HG03354 (cell line): ENCODE measurements around the gene ANKRD11.
"Not testable (repeated sequence)": the region's sequence is repeated elsewhere in the genome, so short reads cannot be mapped to it uniquely, and the experiment has no call there.

Source experiments
- ATAC-seq: cut with Tn5 transposase; IDR thresholded peaks from one replicate; pipeline ENCODE4 v1.9.1; 2021; ENCODE audit warnings: mild to moderate bottlenecking; ENCODE audit not compliant: unreplicated experiment, poor library complexity, severe bottlenecking

The ANKRD11 gene

DNA sequence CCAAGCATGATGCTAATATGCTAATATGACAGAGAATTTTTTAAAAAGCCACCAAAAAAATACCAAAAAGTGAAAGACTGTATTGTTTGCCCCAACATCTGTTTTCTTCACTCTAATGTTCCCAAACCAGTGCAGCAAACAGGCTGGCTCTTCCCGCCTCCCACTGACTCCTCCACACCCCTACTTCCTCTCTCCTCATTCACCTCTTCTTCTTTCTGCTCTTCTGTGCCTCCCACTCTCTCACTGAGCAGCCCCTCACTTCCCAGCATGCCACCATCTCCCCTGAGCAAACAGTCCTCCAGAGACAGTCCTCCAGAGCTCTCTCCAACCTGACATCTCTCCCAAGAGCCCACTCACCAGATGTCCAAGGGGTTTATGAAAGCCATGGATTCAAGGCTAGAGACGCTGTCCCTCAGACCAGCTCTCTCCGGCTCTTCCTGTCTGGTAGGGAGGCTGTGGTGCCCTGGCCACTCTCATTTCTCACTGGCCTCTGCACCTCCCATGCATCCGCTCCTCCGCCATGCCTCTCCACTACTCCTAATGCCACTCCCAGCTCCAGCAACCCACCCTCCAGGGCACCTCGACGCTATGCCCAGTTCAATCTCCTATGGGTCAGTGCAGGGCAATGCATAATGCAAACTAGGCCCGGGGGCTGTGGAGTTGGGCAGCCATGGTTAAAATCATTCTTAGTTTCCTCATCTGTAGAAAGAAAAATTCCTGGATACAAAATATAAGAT, 52.9 kb downstream of the ANKRD11 start:
- no peak for ATAC-seq

DNA sequence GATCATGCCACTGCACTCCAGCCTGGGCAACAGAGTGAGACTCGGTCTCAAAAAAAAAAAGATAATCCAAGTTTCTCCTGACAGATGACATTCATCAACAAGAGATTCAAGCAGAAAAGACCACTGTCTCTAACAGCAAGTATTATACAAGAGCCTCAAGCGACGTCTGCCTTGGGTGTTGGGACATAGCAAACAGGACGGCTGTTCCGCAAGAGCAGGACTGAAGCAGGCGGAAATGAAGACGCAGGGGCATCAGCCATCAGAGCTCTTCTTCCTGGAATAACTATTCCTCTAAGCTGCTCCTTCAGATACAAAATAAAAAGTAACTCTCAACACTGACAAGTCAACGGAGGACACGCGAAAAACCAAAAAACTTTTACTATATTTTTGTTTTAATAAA, 54.0 kb downstream of the ANKRD11 start:
- ATAC-seq = no peak

DNA sequence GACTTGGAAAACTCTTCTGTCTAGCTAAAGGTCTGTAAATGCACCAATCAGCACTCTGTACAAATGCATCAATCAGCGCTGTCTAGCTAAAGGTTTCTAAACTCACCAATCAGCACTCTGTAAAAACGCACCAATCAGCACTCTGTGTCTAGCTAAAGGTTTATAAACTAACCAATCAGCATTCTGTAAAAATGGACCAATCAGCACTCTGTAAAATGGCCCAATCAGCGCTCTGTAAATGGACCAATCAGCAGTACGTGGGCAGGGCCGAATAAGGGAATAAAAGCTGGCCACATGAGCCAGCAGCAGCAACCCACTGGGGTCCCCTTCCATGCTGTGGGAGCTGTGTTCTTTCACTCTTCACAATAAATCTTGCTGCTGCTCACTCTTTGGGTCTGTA, 55.3 kb downstream of the ANKRD11 start:
- ATAC-seq = not testable (repeated sequence)

DNA sequence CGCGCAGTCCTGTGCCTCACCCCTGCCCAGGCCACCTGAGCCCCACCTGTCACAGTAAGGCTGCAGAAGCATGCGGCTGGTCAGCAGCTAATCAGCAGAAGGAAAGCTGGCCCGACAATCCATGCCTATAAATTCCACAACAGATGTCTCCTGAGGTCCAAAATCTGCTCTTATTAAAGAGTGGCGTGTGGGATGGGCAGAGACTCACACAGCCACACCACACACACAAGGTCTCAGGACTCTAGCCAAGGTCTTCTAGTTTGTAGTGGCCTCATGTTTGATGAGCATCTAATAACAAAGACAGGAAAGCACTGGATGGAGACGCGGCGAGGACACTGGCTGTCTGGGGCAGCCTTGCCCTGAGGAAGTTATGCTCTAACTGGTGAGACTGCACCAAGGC, 55.9 kb downstream of the ANKRD11 start:
- no peak for ATAC-seq

DNA sequence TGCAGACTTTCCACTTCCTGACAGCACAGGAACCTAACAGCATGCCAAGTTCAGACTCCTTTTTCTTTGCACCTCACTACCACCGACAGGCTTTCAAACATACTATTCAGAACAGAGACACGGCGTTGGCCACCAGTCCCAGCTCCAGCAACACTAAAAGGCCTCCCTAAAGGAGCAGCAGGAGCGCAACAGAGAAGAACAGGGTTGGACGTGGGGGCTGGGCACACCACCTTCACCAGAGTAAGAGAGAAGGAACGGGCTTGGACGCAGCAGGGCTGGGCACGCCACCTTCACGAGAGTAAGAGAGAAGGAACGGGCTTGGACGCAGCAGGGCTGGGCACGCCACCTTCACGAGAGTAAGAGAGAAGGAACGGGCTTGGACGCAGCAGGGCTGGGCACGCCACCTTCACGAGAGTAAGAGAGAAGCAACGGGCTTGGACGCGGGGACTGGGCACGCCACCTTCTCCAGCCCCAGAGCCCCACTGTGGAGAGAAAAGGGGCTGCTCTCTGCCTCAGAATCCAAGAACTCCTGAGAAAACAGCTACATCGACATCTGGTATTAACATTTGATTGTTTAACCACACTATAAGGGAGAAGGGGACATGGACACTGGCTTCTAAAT, 56.9 kb downstream of the ANKRD11 start:
- ATAC-seq = not testable (repeated sequence)

DNA sequence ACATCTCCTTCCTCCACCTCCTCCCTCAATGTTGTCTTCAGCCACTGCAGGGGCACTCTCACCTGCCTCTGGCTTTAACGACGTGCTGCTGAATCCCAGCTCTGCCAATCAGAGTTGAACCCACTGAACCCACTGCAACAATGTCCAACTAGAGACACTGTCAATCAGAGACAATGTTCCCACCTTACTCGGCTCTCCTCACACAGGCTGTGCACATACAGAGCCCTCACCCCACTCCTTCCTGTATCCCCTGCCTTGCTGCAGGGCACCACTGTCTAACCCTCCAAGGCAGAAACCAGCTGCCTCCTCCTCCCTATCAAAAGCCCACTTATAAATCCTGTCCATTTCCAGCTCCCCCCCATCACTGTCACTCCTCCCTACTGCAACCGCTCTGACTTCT, 58.7 kb downstream of the ANKRD11 start:
- no peak for ATAC-seq

DNA sequence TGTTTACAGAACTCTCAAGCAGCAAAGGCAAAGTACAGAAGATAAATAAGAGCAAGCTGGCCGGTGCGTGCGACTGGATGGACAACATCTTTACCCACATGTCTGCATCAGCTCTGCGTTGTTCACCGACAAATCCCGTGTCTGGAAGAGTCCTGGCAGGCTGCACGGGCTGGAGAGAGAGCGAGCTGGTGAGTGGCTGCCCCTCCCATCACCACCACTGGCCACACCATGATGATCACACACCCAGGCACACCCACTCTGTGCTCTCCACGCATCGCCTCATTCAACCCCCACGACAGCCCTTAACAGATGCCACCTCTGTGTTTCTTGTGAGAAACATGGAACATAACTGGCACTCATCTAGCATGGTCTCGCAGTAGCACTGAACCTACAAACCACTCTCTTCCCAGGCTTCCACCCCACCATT, 59.2 kb downstream of the ANKRD11 start:
- no peak for ATAC-seq

DNA sequence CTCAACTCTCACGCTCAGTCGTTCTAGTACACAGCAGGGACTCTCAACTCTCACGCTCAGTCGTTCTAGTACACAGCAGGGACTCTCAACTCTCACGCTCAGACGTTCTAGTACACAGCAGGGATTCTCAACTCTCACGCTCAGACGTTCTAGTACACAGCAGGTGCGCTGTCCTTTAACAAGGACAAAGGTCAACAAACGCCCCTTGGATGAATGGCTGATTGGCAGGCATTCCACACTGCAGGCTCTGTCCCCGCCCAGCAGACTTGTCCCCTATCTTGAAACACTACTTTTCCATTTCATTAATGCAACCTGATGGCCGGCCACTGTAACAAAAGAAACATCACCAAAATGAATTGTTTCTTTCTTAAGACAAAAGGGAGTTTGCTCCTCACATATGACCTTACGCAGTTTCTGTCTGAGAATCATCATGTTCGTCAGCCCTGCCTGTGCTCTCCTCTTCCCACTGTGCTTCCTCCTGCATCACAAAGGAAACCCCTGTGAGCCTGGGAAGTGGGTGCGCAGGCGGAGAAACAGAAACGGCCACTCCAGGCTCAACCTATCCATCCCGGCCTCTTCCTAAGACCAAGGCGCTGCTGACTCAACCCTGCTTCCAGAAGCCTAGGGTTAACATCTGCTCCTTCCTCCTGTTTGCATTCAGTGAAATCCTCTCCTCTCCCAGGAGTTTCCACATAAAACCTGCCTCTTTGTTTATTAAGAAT, 59.8 kb downstream of the ANKRD11 start:
- ATAC-seq = no peak

DNA sequence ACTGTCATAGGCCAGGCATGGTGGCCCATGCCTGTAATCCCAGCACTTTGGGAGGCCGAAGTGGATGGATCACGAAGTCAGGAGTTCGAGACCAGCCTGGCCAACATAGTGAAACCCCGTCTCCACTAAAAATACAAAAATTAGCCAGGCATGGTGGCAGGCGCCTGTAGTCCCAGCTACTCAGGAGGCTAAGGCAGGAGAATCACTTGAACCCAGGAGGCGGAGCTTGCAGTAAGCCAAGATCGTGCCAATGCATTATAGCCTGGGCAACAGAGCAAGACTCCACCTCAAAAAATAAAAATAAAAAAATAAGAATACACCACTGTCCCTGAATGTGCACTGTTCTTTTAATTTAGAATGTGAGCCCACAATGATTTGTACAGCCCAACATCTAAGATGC, 61.8 kb downstream of the ANKRD11 start:
- not testable (repeated sequence) for ATAC-seq

DNA sequence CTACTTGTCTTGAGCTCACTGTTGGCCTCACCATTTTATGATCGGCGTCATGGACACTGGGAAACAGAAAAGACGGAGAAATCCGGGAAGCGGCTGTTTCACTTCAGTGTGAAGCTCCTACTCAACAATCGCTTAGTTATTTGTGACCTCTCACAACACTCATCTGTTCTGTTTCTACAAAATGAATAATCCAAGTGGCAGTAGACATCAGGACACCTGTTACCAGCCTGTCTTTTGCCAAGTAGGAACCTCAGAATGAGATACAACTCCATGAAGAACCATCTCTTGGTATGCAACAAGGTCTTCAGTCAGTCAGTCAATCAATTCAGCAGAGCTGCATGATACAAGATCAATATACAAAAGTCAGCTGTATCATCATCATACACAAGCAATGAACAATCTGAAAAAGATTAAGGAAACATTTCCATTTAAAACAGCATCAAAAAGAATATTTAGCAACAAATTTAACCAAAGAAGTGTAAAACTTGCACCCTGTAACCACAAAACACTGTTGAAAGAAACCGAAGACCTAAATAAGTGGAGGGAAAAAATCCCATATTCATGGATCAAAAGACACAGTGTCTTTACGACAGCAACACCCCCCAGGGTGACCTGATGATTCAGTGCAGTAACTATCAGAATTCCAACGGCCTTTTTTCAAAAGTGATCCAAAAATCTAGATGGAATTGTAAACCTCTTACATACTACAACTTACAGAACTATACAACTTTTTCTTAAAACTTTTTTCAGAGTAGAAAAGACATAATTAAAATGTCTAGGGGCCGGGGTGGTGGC, 63.4 kb downstream of the ANKRD11 start:
- ATAC-seq = no peak

DNA sequence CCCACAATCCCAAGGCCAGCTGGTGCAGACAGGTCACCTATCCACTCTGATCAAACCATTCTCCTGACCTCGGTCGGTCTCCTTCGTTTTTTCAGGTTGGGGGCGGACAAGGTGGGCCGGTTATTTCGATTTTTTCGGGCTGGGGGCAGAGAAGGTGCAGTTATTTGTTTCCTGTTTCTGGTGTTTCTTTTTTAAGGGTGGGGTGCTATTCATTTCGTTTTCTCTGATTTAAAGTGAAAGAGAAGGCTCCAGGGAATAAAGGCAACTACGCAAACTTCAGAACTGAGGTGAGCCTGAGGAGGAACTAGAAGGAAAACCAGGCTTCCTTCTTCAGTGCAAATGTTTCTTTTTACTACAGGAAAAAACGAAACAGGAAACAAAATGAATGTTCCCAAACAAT, 64.8 kb downstream of the ANKRD11 start:
- ATAC-seq = no peak

DNA sequence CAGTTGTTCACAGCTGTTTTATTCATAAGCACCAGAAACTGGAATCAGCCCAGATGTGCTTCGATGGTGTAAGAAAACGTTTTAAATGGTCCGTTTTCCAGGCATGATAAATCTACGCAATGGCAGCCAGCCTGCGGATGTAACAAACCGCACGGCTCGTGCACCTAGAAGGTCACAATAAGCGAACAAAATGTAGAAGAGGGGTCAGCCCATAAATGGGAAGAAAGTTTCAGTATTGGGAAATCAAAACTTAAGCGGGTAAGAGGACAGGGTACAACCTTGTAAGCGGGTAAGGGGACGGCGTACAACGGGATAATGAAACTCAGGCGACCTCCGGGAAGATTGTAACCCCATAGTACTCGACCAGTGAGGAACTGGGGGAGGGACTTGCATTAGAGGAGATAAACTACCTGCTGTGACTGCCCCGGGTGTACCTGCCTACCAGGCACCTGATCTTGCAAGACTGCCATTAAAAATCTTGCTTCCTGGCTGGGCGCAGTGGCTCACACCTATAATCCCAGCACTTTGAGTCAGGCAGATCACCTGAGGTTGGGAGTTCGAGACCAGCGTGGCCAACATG, 66.6 kb downstream of the ANKRD11 start:
- no peak for ATAC-seq

DNA sequence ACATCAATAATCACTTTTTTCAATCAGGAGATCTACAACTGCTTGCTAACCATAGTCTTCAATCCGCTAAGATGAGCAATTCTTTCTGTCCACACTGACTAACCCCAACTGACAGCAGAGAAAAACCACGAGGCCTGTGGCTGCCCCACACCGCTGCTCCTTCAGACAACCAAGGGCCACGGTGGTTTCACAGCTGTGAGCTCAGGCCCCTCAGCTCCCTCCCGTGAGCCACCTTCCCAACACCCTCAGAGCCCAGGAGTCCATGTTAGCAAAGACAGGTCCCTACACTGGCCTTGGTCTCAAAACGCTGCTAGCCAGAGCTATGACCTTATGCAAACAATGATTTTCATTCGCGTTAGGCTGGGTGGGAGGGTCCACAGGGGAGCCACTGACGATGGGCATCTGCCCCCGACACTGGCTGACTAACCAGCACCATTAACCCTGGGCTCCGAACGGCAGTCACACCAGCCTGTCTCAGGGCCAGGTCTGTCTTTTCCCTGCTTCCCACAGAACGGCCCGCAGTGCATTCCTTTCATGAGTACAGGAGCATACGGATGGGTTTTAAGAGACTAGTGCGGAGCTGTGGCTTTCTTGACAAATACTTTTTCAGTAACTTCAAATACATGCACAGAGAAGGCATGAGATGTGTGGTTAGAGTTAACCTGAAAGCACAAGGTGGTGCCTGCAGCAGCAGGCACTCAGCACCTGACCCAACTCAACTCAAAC, 67.3 kb downstream of the ANKRD11 start:
- peak; percentile 72 for ATAC-seq

DNA sequence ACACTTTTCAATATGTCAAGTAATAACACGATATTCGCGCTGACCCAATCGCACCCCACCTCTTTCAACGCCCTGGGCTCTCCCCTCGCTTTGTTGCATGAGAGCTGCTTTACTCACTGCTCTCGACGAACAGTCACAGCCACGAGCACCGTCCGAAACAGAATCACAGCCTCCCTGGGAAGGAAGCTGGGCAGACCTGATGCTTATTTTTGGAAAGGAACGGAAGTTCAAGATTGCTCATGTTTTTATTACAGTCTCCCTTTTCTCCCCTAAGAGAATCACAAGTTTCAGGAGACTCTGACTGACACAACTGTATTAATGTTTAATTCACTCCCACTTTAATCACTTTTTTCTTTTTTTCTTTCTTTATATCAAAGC, 67.8 kb downstream of the ANKRD11 start:
- ATAC-seq = peak; percentile 63

DNA sequence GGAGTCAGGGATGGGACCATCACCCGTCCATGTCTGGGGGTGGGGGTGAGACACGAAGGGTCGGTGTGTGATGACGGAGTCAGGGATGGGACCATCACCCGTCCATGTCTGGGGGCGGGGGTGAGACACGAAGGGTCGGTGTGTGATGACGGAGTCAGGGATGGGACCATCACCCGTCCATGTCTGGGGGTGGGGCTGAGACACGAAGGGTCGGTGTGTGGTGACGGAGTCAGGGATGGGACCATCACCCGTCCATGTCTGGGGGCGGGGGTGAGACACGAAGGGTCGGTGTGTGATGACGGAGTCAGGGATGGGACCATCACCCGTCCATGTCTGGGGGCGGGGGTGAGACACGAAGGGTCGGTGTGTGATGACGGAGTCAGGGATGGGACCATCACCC, 69.1 kb downstream of the ANKRD11 start:
- ATAC-seq = not testable (repeated sequence)

DNA sequence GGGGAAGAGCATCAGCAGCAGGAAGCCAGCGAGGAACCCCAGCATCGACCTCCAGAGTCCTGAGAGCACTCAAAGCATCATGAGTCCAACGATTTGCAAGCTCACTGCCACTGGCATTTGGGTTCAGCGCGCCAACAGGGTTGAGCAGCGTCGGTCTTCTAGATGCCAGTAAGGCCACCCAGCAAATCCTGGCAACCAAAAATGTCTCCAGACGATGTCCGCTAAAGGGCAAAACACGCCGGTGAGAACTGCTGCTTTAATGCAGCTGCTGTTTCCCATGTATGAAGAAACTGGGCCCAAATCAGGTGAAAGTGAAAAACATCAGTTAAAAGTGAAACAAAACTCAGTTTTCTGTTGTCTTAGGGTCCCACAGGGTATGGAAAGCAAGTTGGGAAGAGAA, 70.2 kb downstream of the ANKRD11 start:
- ATAC-seq = no peak

DNA sequence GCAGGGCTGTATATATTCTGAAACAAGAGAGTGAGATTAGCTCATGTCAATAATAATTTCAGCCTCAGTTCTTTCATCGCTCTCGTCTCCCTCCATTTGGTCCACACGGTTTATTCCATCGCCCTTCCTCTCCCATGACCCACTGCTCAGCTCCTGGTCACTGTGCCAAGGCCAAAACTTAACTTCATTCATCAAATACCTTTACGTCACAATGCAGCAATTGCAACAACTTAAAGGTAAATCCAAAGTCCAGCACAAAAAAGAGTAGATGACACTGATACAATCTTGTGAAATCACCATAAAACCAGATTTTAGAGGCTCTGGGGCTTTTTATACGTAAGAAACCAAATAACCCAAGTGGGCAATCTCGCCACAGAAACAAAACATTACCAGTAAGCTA, 72.0 kb downstream of the ANKRD11 start:
- ATAC-seq = no peak

DNA sequence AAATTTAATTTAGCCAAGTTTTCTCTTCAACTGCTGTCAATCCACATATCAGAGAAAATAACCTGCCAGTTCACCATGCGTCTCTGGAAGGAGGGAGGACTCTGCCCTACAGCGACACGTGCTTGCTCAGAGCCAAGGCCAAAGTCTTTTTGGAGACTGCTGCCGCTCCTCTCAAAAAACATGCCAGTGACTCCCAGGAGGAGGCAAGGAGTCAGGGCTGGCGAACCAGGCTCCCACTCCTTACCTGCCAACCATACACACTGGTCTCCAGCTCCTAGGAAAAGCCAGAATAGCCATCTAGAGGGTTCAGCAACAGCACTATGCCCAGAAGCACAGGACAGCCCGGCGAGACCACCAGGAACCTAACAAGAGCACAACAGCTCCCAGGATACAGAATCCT, 73.0 kb downstream of the ANKRD11 start:
- no peak for ATAC-seq
